Aorta (tissue), 5 donors: Measurements from ENCODE around the gene MAPK10. TPM values are rescaled to one million over a fixed set of nuclear protein-coding genes. Genes with fewer than 3 reads are reported as not detected.
"Not testable (repeated sequence)": the region's sequence is repeated elsewhere in the genome, so short reads cannot be mapped to it uniquely, and the experiment has no call there.

ENCODE experiments used
- ATAC-seq: fragments of 200-7000 bp; cut with Tn5 transposase; one replicate; pipeline ENCODE4 v1.9.1; 2022; ENCODE audit warnings: moderate library complexity; ENCODE audit not compliant: low FRiP score
- DNase-seq, 2 donors: peaks; one replicate each; pipeline ENCODE4 v3.0.0-alpha.2; 2020
- H3K27ac ChIP-seq, 2 donors: one replicate each; pipeline ENCODE4 v1.5.1; 2013; ENCODE audit warnings: low read length in 2 of 2, mild to moderate bottlenecking in 2 of 2, moderate library complexity in 2 of 2, control low read depth in 1 of 2, inconsistent platforms in 1 of 2, low read depth in 1 of 2
- H3K27me3 ChIP-seq, 2 donors: one replicate each; pipeline ENCODE4 v1.6.1; 2013; ENCODE audit warnings: control low read depth in 1 of 2, low read length in 1 of 2, mild to moderate bottlenecking in 1 of 2, moderate library complexity in 1 of 2; ENCODE audit not compliant: insufficient read depth in 2 of 2, control insufficient read depth in 1 of 2
- H3K36me3 ChIP-seq, 2 donors: one replicate each; pipeline ENCODE4 v1.6.1; 2013; ENCODE audit warnings: control low read depth in 1 of 2, low read length in 1 of 2, mild to moderate bottlenecking in 1 of 2; ENCODE audit not compliant: insufficient read depth in 2 of 2, control insufficient read depth in 1 of 2
- H3K4me1 ChIP-seq, 2 donors: one replicate each; pipeline ENCODE4 v1.6.1; 2013; ENCODE audit warnings: low read length in 2 of 2, control low read depth in 1 of 2, mild to moderate bottlenecking in 1 of 2, moderate library complexity in 1 of 2; ENCODE audit not compliant: insufficient read depth in 2 of 2, control insufficient read depth in 1 of 2
- H3K4me3 ChIP-seq, 2 donors: one replicate each; pipeline ENCODE4 v1.5.1; 2013; ENCODE audit warnings: low read length in 2 of 2, control low read depth in 1 of 2, mild to moderate bottlenecking in 1 of 2
- H3K9me3 ChIP-seq: one replicate; pipeline ENCODE4 v1.6.1; 2013; ENCODE audit warnings: mild to moderate bottlenecking, low read length; ENCODE audit not compliant: control insufficient read depth
- WGBS, 2 donors: extraction: QIAGEN DNeasy Blood & Tissue Kit; methylation state at CpG; one replicate each; pipeline ENCODE4 v1.1.7; 2013; 5-methylcytosine and 5-hydroxymethylcytosine counted together
- intact Hi-C, 2 donors: fragments of 100-400 bp; cut with DNase I; formaldehyde crosslinking; loops; one replicate each; pipeline versions ENCODE4 v1.14.2 to v1.15.0; 2022
- polyA plus RNA-seq, 2 donors: library from polyadenylated mRNA; stranded (reverse); fragments of 200-250 nt; gene quantifications; one replicate each; pipeline ENCODE4 v1.2.3, GENCODE V29; 2013
- total RNA-seq, 2 donors: library from RNA; stranded (reverse); fragmentation: NEBNext Ultra II Directional; extraction: Animal tissue kit (Norgen Biotek cat#: 25700); gene quantifications; one replicate each; pipeline ENCODE4 v1.2.1, GENCODE V29; 2021
- donor health status: healthy with polysubstance abuse.
- donor health status: Bipolar disorder and iron deficiency.
- donor health status: DM: no; HTN: no; CAD: no.
- donor health status: DM: no; HTN: no; CAD: no.
- donor health status: DM: yes; HTN: yes; CAD: no.

Gene MAPK10
- total and polyA plus RNA-seq, 4 donors: 12.4 to 40.0 (median 24.1) TPM

DNA sequence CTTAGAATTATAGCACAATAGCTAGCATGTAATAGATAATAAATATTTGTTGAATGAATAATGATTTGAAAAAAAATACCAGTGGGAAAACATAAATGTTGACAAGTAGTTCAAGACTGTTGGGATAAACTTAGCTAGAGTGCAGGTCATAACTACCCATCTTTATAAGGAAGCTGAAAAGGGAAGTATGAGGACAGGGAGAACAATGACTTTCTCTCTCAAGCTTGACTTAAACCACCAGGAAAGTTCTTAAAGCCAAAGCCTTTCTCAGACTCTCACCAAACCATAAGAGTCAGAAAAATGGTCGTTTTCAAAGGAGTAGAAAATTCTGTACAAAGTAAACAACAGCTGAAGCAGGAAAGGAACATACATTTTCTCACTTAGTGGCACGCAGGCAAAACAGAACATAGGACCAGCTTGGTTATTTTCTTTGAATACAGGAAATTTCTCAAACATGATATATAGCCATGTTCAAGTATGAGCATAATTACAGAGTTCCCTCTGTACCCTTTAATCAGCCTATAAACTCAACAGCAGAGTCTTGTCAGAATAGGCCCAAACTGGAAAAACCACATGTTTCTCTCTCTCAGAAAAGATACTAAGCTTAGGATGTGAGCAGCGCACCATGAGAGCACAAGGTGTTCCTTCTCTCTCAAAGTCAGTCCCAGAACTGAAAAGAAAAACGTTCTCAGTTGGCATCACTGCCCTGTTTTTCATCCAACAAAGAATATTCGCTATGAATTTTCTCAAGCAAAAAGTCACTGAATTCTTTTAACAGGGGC lies 28.7 kb downstream of the MAPK10 start:
- Histone ChIP-seq H3K9me3 (no peaks in the 10 kb centered on the region), H3K27ac (no peak overlapping the region), H3K36me3 (no peaks in the 10 kb centered on the region), H3K4me1 (no peaks in the 10 kb centered on the region), H3K27me3 (no peaks in the 10 kb centered on the region), H3K4me3 (no peak overlapping the region)
- no peak for DNase-seq
- intact Hi-C loops: no loop called here
- WGBS, 2 donors: 19 to 25% methylated on average over 5 of the region's 5 CpGs
- no peak for ATAC-seq

DNA sequence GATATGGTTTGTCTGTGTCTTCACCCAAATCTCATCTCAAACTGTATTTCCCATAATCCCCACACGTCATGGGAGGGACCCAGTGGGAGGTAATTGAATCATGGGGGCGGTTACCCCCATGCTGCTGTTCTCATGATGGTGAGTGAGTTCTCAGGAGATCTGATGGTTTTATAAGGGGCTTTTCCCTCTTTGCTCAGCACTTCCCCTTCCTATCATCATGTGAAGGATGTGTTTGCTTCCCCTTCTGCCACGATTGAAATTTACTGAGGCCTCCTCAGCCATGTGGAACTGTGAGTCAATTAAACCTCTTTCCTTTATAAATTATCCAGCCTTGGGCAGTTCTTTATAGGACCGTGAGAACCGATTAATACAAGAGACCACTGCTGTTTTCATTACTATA lies 29.4 kb downstream of the MAPK10 start:
- H3K27me3 ChIP-seq, ATAC-seq, DNase-seq, H3K4me1 ChIP-seq, intact Hi-C loops, H3K36me3 ChIP-seq, H3K4me3 ChIP-seq, H3K9me3 ChIP-seq, H3K27ac ChIP-seq: not testable (repeated sequence)
- WGBS, 2 donors: 79 to 83% methylated on average over 5 of the region's 5 CpGs

GRCh38 chr4:86329431-86329830 lies 30.4 kb downstream of the MAPK10 start:
- Histone ChIP-seq H3K4me3 (no peak overlapping the region), H3K9me3 (no peaks in the 10 kb centered on the region), H3K27ac (no peak overlapping the region), H3K27me3 (no peaks in the 10 kb centered on the region), H3K36me3 (no peaks in the 10 kb centered on the region), H3K4me1 (no peaks in the 10 kb centered on the region)
- no peak for DNase-seq
- WGBS, 2 donors: 76 to 89% methylated on average over 3 of the region's 3 CpGs
- no peak for ATAC-seq
- intact Hi-C loops: no loop called here

GRCh38 chr4:86326400-86326799 lies 33.5 kb downstream of the MAPK10 start:
- intact Hi-C loops: no loop called here
- Histone ChIP-seq H3K4me1 (no peaks in the 10 kb centered on the region), H3K9me3 (no peaks in the 10 kb centered on the region), H3K36me3 (no peaks in the 10 kb centered on the region), H3K4me3 (no peak overlapping the region), H3K27me3 (no peaks in the 10 kb centered on the region), H3K27ac (no peak overlapping the region)
- ATAC-seq (no peak), DNase-seq (no peak)

GRCh38 chr4:86319390-86319789 lies 40.5 kb downstream of the MAPK10 start:
- no peaks in the 10 kb centered on the region for H3K27me3 ChIP-seq

GRCh38 chr4:86315579-86315978 lies 44.3 kb downstream of the MAPK10 start:
- H3K36me3 ChIP-seq: no peaks in the 10 kb centered on the region
- H3K4me1 ChIP-seq: no peaks in the 10 kb centered on the region
- intact Hi-C loops: no loop called here
- no peak overlapping the region for H3K4me3 ChIP-seq
- no peaks in the 10 kb centered on the region for H3K27me3 ChIP-seq
- no peaks in the 10 kb centered on the region for H3K9me3 ChIP-seq
- no peak overlapping the region for H3K27ac ChIP-seq
- ATAC-seq: no peak
- no peak for DNase-seq

More at GRCh38 chr4:86319390-86319789, 40.5 kb downstream of the MAPK10 start:
- ATAC-seq: no peak
- intact Hi-C loops: no loop called here
- H3K27ac ChIP-seq: no peak overlapping the region
- H3K4me3 ChIP-seq: no peak overlapping the region
- DNase-seq: no peak
- no peaks in the 10 kb centered on the region for H3K4me1 ChIP-seq
- H3K9me3 ChIP-seq: no peaks in the 10 kb centered on the region
- no peaks in the 10 kb centered on the region for H3K36me3 ChIP-seq

GRCh38 chr4:86313656-86314055 lies 46.2 kb downstream of the MAPK10 start:
- intact Hi-C loops: no loop called here

DNA sequence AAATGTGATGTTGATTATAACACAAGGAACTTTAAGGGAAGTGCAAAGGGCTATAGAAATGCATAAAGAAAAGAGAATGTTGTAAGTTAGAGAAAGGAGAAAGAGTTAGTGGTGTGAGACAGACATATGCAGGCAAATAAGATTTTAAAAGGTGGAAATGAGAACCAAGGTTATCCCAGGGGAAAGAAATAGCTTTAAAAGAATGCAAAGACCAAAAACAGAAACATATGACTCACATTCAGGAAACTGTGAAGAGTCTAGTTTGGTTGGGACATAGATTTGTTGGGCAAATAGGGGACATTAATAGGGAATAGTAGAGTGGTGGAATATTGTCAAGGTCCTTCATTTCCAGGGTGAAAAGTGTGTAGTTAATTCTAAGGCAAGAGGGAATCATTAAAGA lies 52.4 kb downstream of the MAPK10 start:
- Histone ChIP-seq H3K4me1 (peaks cover 0 to 4% of the 10 kb centered on the region in 2 donors), H3K9me3 (no peaks in the 10 kb centered on the region), H3K36me3 (no peaks in the 10 kb centered on the region), H3K4me3 (no peak overlapping the region), H3K27ac (no peak overlapping the region), H3K27me3 (no peaks in the 10 kb centered on the region)
- intact Hi-C loops: no loop called here
- ATAC-seq (no peak), DNase-seq (no peak)

More at GRCh38 chr4:86313656-86314055, 46.2 kb downstream of the MAPK10 start:
- no peak overlapping the region for H3K4me3 ChIP-seq
- DNase-seq: no peak
- ATAC-seq: no peak
- no peaks in the 10 kb centered on the region for H3K36me3 ChIP-seq
- WGBS, 2 donors: 48 to 53% methylated on average over 1 of the region's 1 CpG
- H3K9me3 ChIP-seq: no peaks in the 10 kb centered on the region
- no peaks in the 10 kb centered on the region for H3K27me3 ChIP-seq
- H3K4me1 ChIP-seq: no peaks in the 10 kb centered on the region
- H3K27ac ChIP-seq: no peak overlapping the region

- H3K27ac ChIP-seq: no peak overlapping the region
- intact Hi-C loops: no loop called here
- peaks cover 0 to 4% of the 10 kb centered on the region in 2 donors for H3K4me1 ChIP-seq
- no peaks in the 10 kb centered on the region for H3K36me3 ChIP-seq
- no peaks in the 10 kb centered on the region for H3K27me3 ChIP-seq
- DNase-seq (no peak), ATAC-seq (no peak)
- H3K9me3 ChIP-seq: no peaks in the 10 kb centered on the region
- WGBS, 2 donors: 22 to 33% methylated on average over 3 of the region's 3 CpGs
- no peak overlapping the region for H3K4me3 ChIP-seq
Observed at GRCh38 chr4:86306816-86307215, 53.0 kb downstream of the MAPK10 start.
